ENCODE measurements around the gene GBX2.
A peak's percentile ranks its signal among the peaks of the same experiment; 100 is the strongest.

The GBX2 gene

DNA sequence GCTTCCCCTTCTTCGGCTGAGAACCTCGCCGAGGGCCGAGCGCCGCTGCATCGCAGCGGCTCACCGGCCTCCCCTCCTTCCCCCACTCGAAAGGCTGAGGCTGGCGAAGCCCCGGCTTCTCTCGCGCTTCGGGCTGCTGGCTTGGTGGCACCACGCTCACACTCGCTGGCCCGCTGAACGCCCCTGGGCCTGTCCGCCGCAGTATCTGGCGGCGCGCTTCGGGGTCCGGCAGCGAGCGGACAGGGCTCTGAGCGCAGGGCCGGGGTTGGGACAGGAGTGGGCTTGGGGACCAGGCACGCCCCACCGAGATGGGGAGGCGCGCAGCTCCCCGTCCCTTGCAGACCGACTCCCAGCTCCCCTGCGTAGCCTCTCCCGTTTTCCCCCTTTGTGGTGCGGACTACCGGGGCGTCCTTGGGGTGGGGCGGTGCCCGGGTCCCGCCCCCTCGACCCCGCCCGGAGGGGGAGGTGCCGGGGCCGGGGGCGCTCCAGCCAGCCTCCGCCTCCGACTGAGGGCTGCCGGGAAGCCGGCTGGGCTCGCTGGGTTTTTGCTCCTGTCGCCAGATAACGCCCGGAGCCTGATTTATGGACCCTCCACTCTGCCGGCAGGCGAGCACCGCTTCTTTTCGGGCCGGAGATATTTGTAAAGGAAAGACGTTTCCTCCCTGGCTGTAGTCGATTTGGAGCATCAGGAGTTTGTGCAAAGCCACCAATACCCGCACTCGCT, 3.8 kb downstream of the GBX2 start:
- CTCF ChIA-PET, result interaction anchor here (2.3 to 2.9 kb wide), 2 partner anchors 16 to 385 kb away, joined by 8 to 13 read pairs; no protein-coding TSS in a partner anchor
- H3K4me3 ChIP-seq (ENCODE audit: control insufficient read depth in 1 of 7, extremely low read depth in 1 of 7, insufficient read depth in 4 of 7, low read depth in 2 of 7, low read length in 6 of 7), result peak overlapping the region in 4 of 7 experiments; percentile 26 to 54 (median 42)
- peak in 2 of 3 donors; percentile 61 to 63 for DNase-seq
- no peaks in the 10 kb centered on the region for H3K36me3 ChIP-seq (ENCODE audit: control insufficient read depth in 4 of 4, insufficient read depth in 4 of 4, low read length in 3 of 4)
- no peaks in the 10 kb centered on the region for H3K9me3 ChIP-seq (ENCODE audit: control extremely low read depth in 1 of 5, control insufficient read depth in 4 of 5, insufficient read depth in 2 of 5, low read depth in 1 of 5, low read length in 4 of 5)
- WGBS (ENCODE audit: insufficient coverage), result under 1% methylated on average over 58 of the region's 67 CpGs
- no peak overlapping the region for H3K27ac ChIP-seq (ENCODE audit: insufficient read depth in 1 of 2, low read depth in 1 of 2, low read length in 2 of 2, poor library complexity in 1 of 2, severe bottlenecking in 2 of 2)
- H3K27me3 ChIP-seq (replicated peaks in 2 of 5; ENCODE audit: control insufficient read depth in 4 of 5, insufficient read depth in 5 of 5, low read length in 4 of 5), result peaks cover 6 to 100% (median 40%) of the 10 kb centered on the region in 5 experiments
- POLR2A ChIA-PET, result no interaction called here
- peaks cover 0 to 44% (median 19%) of the 10 kb centered on the region in 4 experiments for H3K4me1 ChIP-seq (ENCODE audit: control extremely low read depth in 1 of 4, control insufficient read depth in 4 of 4, insufficient read depth in 4 of 4, low read length in 3 of 4)

DNA sequence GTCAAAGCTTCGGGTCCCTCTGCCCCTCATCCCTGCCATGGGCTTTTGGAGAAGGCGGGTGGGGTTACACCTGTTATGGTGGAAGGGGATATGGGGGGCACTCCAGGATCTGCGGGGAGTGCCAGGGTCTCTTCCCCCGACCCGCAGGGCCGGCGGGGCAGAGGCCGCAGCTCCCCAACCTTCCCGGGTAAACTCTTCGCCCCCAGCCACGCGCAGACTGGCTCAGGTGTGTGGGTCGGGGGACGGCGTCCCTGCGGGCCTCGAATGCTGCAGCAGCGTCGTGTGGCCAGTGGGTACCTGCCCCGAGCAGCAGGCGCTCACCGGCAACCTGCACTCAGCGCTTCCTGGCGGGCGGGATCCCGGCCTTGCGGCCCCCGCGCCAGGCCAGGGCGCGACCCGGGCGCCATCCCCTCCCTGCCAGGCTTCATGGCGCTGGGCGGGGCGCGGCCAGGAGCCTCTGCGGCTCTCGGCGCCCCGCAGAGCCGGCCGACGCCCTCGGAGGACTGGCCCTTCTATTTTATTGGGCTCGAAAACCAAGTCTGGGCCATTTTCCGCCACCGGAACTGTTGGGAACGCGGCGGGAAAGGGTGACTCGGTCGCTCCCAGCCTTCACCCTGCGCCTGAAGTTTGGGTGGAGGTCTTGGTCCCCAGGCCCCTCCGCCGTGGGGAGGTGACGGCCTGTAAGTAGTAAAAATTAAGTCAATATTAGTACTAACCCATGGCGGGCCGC, 4.5 kb downstream of the GBX2 start:
- Histone ChIP-seq H3K36me3 (ENCODE audit: control insufficient read depth in 4 of 4, insufficient read depth in 4 of 4, low read length in 3 of 4) (no peaks in the 10 kb centered on the region), H3K9me3 (ENCODE audit: control extremely low read depth in 1 of 5, control insufficient read depth in 4 of 5, insufficient read depth in 2 of 5, low read depth in 1 of 5, low read length in 4 of 5) (no peaks in the 10 kb centered on the region), H3K4me1 (ENCODE audit: control extremely low read depth in 1 of 4, control insufficient read depth in 4 of 4, insufficient read depth in 4 of 4, low read length in 3 of 4) (peaks cover 0 to 42% (median 18%) of the 10 kb centered on the region in 4 experiments), H3K4me3 (ENCODE audit: control insufficient read depth in 1 of 7, extremely low read depth in 1 of 7, insufficient read depth in 4 of 7, low read depth in 2 of 7, low read length in 6 of 7) (peak overlapping the region in 3 of 7 experiments; percentile 19 to 54 (median 26)), H3K27ac (ENCODE audit: insufficient read depth in 1 of 2, low read depth in 1 of 2, low read length in 2 of 2, poor library complexity in 1 of 2, severe bottlenecking in 2 of 2) (no peak overlapping the region), H3K27me3 (replicated peaks in 2 of 5; ENCODE audit: control insufficient read depth in 4 of 5, insufficient read depth in 5 of 5, low read length in 4 of 5) (peaks cover 6 to 100% (median 39%) of the 10 kb centered on the region in 5 experiments)
- WGBS (ENCODE audit: insufficient coverage), result 3% methylated on average over 50 of the region's 59 CpGs
- CTCF ChIA-PET, result no interaction called here
- POLR2A ChIA-PET, result no interaction called here
- no peak for DNase-seq

DNA sequence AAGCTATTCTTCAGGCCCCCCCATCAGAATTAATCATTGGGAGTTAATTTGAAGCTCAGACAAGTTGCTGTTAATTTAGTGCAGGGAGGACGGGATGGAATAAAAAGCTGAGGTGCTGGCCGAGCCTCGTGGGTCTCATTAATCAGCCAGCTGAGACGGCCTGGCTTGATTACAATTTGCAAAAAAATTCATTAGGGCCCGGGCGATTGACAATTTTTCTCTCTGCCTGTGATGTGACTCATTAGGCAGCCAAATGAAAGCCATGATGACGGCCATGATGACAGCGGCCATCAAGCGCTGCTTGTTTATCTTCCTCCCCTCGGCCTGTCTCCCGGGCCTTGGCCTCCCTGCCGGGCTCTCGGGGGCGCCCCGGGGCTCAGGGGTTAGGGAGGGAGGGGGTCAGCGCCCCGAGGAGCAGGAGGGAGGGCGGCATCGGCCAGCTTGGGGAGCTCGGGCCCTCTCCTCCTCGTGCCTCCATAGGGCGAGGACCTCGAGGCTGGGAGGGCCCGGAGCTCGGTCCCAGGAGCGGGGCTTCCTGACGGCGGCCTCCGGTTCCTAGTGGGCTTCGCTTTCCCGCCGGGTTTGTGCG, 5.2 kb downstream of the GBX2 start:
- Histone ChIP-seq H3K27me3 (replicated peaks in 2 of 5; ENCODE audit: control insufficient read depth in 4 of 5, insufficient read depth in 5 of 5, low read length in 4 of 5) (peaks cover 6 to 100% (median 46%) of the 10 kb centered on the region in 5 experiments), H3K4me3 (ENCODE audit: control insufficient read depth in 1 of 7, extremely low read depth in 1 of 7, insufficient read depth in 4 of 7, low read depth in 2 of 7, low read length in 6 of 7) (no peak overlapping the region), H3K36me3 (ENCODE audit: control insufficient read depth in 4 of 4, insufficient read depth in 4 of 4, low read length in 3 of 4) (no peaks in the 10 kb centered on the region), H3K27ac (ENCODE audit: insufficient read depth in 1 of 2, low read depth in 1 of 2, low read length in 2 of 2, poor library complexity in 1 of 2, severe bottlenecking in 2 of 2) (no peak overlapping the region), H3K4me1 (ENCODE audit: control extremely low read depth in 1 of 4, control insufficient read depth in 4 of 4, insufficient read depth in 4 of 4, low read length in 3 of 4) (peaks cover 0 to 37% (median 16%) of the 10 kb centered on the region in 4 experiments), H3K9me3 (ENCODE audit: control extremely low read depth in 1 of 5, control insufficient read depth in 4 of 5, insufficient read depth in 2 of 5, low read depth in 1 of 5, low read length in 4 of 5) (no peaks in the 10 kb centered on the region)
- WGBS (ENCODE audit: insufficient coverage), result 21% methylated on average over 13 of the region's 33 CpGs
- ChIA-PET POLR2A (no interaction called here), CTCF (interaction anchor here (1.2 kb wide), 1 partner anchor 9 kb away, joined by 3 read pairs; no protein-coding TSS in a partner anchor)
- DNase-seq, result peak in 1 of 3 donors; percentile 9

DNA sequence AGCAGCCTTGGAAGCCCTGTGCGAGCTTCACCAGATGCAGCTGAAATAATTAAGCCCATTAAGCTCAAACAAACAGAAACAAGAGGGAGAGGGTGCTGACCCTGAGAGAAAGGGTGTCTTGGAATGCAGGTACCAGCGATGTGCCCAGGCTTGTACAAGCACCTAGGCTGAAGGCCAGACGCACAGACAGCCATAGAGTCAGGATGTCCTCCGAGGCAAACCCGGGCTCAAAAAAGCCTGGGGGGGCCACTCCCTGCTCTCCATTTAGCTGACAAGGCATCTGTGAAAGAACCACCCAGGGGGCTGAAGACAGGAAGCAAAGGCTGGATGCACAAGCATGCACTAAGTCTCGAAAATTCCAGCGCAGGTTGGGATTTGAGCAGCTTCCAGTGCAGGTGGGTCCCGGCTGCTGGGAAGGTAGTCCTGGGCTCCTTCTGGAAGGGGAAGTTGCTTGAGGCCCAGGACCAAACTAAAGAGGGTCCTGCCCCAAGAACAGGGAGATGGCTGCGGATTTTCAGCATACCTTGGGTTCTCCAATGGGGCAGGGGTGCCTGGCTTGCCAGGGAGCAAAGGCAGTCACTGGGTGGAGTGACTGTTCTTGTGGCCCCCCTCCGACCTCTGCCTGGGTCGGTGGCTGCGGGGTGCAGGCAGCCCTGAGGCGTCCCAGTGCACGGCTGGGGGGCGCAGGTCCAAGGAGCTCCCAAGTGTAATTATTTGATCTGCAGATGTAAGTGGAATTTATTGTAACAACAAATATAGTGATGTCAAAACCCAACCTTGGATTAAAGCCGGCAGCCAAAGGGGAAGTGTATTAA, 5.9 kb downstream of the GBX2 start:
- Histone ChIP-seq H3K27me3 (replicated peaks in 2 of 5; ENCODE audit: control insufficient read depth in 4 of 5, insufficient read depth in 5 of 5, low read length in 4 of 5) (peaks cover 10 to 100% (median 51%) of the 10 kb centered on the region in 5 experiments), H3K4me1 (ENCODE audit: control extremely low read depth in 1 of 4, control insufficient read depth in 4 of 4, insufficient read depth in 4 of 4, low read length in 3 of 4) (peaks cover 0 to 29% (median 13%) of the 10 kb centered on the region in 4 experiments), H3K27ac (ENCODE audit: insufficient read depth in 1 of 2, low read depth in 1 of 2, low read length in 2 of 2, poor library complexity in 1 of 2, severe bottlenecking in 2 of 2) (no peak overlapping the region), H3K9me3 (ENCODE audit: control extremely low read depth in 1 of 5, control insufficient read depth in 4 of 5, insufficient read depth in 2 of 5, low read depth in 1 of 5, low read length in 4 of 5) (no peaks in the 10 kb centered on the region), H3K4me3 (ENCODE audit: control insufficient read depth in 1 of 7, extremely low read depth in 1 of 7, insufficient read depth in 4 of 7, low read depth in 2 of 7, low read length in 6 of 7) (no peak overlapping the region), H3K36me3 (ENCODE audit: control insufficient read depth in 4 of 4, insufficient read depth in 4 of 4, low read length in 3 of 4) (no peaks in the 10 kb centered on the region)
- ChIA-PET POLR2A (no interaction called here), CTCF (interaction anchor here (1.2 kb wide), 1 partner anchor 9 kb away, joined by 3 read pairs; no protein-coding TSS in a partner anchor)
- WGBS (ENCODE audit: insufficient coverage), result 46% methylated on average over 11 of the region's 16 CpGs
- no peak for DNase-seq

DNA sequence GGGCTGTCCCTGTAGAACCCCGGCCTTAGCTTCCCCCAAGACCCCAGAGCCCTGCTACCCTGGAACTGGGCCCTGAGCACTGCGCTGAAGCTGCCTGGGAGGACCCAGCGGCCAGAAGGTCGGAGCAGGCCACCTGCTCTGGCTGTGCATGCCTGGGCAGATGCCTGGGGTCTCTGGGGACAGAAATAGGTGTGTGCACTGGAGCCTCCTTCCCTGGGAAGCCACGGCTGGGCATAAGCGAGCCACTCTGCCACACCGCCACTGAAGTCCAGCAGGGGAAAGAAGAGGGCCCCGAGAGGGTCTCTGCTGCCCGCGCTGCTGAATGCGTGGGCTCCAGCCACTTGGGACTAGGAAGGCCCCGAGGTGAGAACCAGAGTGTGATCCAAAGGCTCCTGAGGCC, 6.7 kb downstream of the GBX2 start:
- no peak overlapping the region for H3K27ac ChIP-seq (ENCODE audit: insufficient read depth in 1 of 2, low read depth in 1 of 2, low read length in 2 of 2, poor library complexity in 1 of 2, severe bottlenecking in 2 of 2)
- peaks cover 0 to 22% (median 10%) of the 10 kb centered on the region in 4 experiments for H3K4me1 ChIP-seq (ENCODE audit: control extremely low read depth in 1 of 4, control insufficient read depth in 4 of 4, insufficient read depth in 4 of 4, low read length in 3 of 4)

DNA sequence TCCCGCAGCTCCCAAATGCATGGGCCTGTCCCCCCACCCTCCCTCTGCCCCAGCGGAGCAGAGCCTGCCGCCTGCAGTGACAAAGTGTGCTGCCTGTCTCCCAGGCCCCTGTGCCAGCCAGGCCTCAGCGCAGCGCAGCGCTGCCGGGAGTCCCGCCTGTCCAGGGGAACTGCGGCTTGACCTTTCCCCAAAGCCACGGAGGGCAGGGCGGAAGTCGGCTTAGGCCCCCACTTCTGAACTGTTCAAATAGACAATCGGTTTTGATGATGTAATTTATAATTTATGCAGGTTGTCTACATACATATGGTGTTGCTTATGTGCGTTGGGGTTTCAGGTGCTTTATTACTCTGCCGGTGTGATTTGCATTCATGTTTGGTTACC, 7.1 kb downstream of the GBX2 start:
- ChIA-PET CTCF (no interaction called here), POLR2A (no interaction called here)
- DNase-seq, result no peak
- Histone ChIP-seq H3K27me3 (replicated peaks in 2 of 5; ENCODE audit: control insufficient read depth in 4 of 5, insufficient read depth in 5 of 5, low read length in 4 of 5) (peaks cover 6 to 100% (median 52%) of the 10 kb centered on the region in 5 experiments), H3K4me3 (ENCODE audit: control insufficient read depth in 1 of 7, extremely low read depth in 1 of 7, insufficient read depth in 4 of 7, low read depth in 2 of 7, low read length in 6 of 7) (no peak overlapping the region), H3K36me3 (ENCODE audit: control insufficient read depth in 4 of 4, insufficient read depth in 4 of 4, low read length in 3 of 4) (no peaks in the 10 kb centered on the region), H3K9me3 (ENCODE audit: control extremely low read depth in 1 of 5, control insufficient read depth in 4 of 5, insufficient read depth in 2 of 5, low read depth in 1 of 5, low read length in 4 of 5) (no peaks in the 10 kb centered on the region), H3K4me1 (ENCODE audit: control extremely low read depth in 1 of 4, control insufficient read depth in 4 of 4, insufficient read depth in 4 of 4, low read length in 3 of 4) (peaks cover 0 to 18% (median 8%) of the 10 kb centered on the region in 4 experiments), H3K27ac (ENCODE audit: insufficient read depth in 1 of 2, low read depth in 1 of 2, low read length in 2 of 2, poor library complexity in 1 of 2, severe bottlenecking in 2 of 2) (no peak overlapping the region)
- 27% methylated on average over 10 of the region's 15 CpGs for WGBS (ENCODE audit: insufficient coverage)

More for the DNA sequence above, 6.7 kb downstream of the GBX2 start:
- DNase-seq, result no peak
- WGBS (ENCODE audit: insufficient coverage), result 71% methylated on average over 8 of the region's 12 CpGs
- H3K4me3 ChIP-seq (ENCODE audit: control insufficient read depth in 1 of 7, extremely low read depth in 1 of 7, insufficient read depth in 4 of 7, low read depth in 2 of 7, low read length in 6 of 7), result no peak overlapping the region
- CTCF ChIA-PET, result no interaction called here
- POLR2A ChIA-PET, result no interaction called here
- no peaks in the 10 kb centered on the region for H3K36me3 ChIP-seq (ENCODE audit: control insufficient read depth in 4 of 4, insufficient read depth in 4 of 4, low read length in 3 of 4)
- H3K9me3 ChIP-seq (ENCODE audit: control extremely low read depth in 1 of 5, control insufficient read depth in 4 of 5, insufficient read depth in 2 of 5, low read depth in 1 of 5, low read length in 4 of 5), result no peaks in the 10 kb centered on the region
- peaks cover 7 to 100% (median 52%) of the 10 kb centered on the region in 5 experiments for H3K27me3 ChIP-seq (replicated peaks in 2 of 5; ENCODE audit: control insufficient read depth in 4 of 5, insufficient read depth in 5 of 5, low read length in 4 of 5)
